Measurements from ENCODE around the gene KCNQ2.

Gene KCNQ2

GRCh38 chr20:63431944-63432343 lies 40.5 kb downstream of the KCNQ2 start:
- DNase-seq: no peak

GRCh38 chr20:63430891-63431290 lies 41.6 kb downstream of the KCNQ2 start:
- no peak for DNase-seq

GRCh38 chr20:63429992-63430391 lies 42.5 kb downstream of the KCNQ2 start:
- DNase-seq: no peak

GRCh38 chr20:63428906-63429575 lies 43.4 kb downstream of the KCNQ2 start:
- DNase-seq: no peak

GRCh38 chr20:63427724-63428330 lies 44.6 kb downstream of the KCNQ2 start:
- DNase-seq: no peak

- no peak for DNase-seq
Measured at GRCh38 chr20:63427206-63427605, 45.2 kb downstream of the KCNQ2 start.

GRCh38 chr20:63425846-63426485 lies 46.5 kb downstream of the KCNQ2 start:
- DNase-seq: no peak

GRCh38 chr20:63424613-63425012 lies 47.8 kb downstream of the KCNQ2 start:
- no peak for DNase-seq

- no peak for DNase-seq
Measured at GRCh38 chr20:63423751-63424150, 48.7 kb downstream of the KCNQ2 start.

GRCh38 chr20:63422653-63423052 lies 49.8 kb downstream of the KCNQ2 start:
- no peak for DNase-seq

- no peak for DNase-seq
Measured at GRCh38 chr20:63421913-63422312, 50.5 kb downstream of the KCNQ2 start.

- no peak for DNase-seq
Measured at GRCh38 chr20:63421094-63421692, 51.3 kb downstream of the KCNQ2 start.

GRCh38 chr20:63420359-63421093 lies 51.9 kb downstream of the KCNQ2 start:
- no peak for DNase-seq

GRCh38 chr20:63419299-63419698 lies 53.2 kb downstream of the KCNQ2 start:
- DNase-seq: no peak

- DNase-seq: no peak
Measured at GRCh38 chr20:63418617-63419016, 53.8 kb downstream of the KCNQ2 start.

- DNase-seq: no peak
Measured at GRCh38 chr20:63417738-63418120, 54.7 kb downstream of the KCNQ2 start.

- DNase-seq: no peak
Measured at GRCh38 chr20:63417097-63417737, 55.2 kb downstream of the KCNQ2 start.

- no peak for DNase-seq
Measured at GRCh38 chr20:63416631-63417030, 55.8 kb downstream of the KCNQ2 start.

GRCh38 chr20:63415647-63416391 lies 56.6 kb downstream of the KCNQ2 start:
- DNase-seq: no peak

- DNase-seq: no peak
Measured at GRCh38 chr20:63414720-63415430, 57.6 kb downstream of the KCNQ2 start.

GRCh38 chr20:63413963-63414684 lies 58.3 kb downstream of the KCNQ2 start:
- DNase-seq: no peak

Measured in islet precursor cell (in vitro differentiated cells).